ENCODE results near the gene MAML1.

MAML1 gene

DNA sequence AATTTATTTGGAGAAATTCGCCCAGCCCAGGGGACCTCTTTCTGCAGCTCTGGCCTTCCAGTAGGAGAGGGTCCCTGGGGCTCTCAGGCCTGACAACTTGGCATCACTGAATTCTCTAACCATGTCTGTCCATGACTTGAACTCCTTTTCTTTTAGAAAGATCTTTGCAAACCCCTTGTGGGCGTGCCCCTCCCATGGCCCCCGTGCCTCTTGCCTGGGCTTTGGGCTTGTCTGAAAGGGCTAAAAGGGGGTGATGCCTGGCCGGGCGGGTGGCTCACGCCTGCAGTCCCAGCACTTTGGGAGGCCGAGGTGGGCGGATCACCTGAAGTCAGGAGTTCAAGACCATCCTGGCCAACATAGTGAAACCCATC, 84.8 kb downstream of the MAML1 start:
- H3K4me3 ChIP-seq (ENCODE audit: control insufficient read depth, low read depth, low read length) = peak overlapping the region; percentile 29
- TF ChIP-seq, protein P1, sequence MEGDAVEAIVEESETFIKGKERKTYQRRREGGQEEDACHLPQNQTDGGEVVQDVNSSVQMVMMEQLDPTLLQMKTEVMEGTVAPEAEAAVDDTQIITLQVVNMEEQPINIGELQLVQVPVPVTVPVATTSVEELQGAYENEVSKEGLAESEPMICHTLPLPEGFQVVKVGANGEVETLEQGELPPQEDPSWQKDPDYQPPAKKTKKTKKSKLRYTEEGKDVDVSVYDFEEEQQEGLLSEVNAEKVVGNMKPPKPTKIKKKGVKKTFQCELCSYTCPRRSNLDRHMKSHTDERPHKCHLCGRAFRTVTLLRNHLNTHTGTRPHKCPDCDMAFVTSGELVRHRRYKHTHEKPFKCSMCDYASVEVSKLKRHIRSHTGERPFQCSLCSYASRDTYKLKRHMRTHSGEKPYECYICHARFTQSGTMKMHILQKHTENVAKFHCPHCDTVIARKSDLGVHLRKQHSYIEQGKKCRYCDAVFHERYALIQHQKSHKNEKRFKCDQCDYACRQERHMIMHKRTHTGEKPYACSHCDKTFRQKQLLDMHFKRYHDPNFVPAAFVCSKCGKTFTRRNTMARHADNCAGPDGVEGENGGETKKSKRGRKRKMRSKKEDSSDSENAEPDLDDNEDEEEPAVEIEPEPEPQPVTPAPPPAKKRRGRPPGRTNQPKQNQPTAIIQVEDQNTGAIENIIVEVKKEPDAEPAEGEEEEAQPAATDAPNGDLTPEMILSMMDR (conservative IDR thresholded peaks at IDR 0.05; ENCODE audit: control insufficient read depth, insufficient read depth, low read depth, low read length) = no peak

DNA sequence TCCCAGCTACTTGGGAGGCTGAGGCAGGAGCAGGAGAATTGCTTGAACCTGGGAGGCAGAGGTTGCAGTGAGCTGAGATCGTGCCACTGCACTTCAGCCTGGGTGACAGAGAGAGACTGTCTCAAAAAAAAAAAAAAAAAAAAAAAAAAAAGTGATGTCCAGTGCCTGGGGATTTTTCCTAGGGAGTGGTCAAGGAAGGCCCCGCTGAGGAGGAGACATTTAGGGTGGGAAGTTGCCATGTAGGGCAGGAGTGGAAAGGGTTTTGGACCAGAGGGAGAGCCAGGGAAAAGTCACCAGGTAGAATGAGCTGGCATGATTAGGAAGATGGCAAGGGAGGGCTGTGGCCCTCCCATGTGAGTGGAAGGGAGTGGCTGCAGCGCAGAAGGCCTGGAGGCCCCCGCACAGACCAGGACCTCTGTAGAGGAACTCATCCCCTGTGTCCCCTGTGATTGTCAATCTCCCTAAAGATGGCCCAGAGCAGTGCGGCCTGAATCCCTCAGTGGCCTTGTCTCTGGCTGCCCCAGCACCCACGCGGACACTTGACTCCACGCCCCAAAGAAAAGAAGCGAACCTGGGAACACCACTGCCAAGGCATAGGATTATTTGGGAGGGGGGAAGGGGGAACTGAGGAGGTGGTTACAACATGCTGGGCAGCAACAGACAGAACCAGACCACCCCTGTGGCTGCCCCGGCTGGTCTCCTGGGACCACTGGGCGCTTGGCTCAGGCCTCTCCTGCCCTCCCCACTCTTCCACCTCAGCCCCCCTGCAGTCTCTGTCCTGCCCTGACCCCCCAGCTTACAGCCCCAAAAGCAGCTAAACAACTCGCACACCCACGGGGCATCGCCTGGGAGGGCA, 85.5 kb downstream of the MAML1 start:
- H3K4me3 ChIP-seq (ENCODE audit: control insufficient read depth, low read depth, low read length) = peak overlapping the region; percentile 5
- TF ChIP-seq, protein P1 (conservative IDR thresholded peaks at IDR 0.05; ENCODE audit: control insufficient read depth, insufficient read depth, low read depth, low read length) = no peak
- no peak for DNase-seq (ENCODE audit: low read depth)

More for the DNA sequence above, 84.8 kb downstream of the MAML1 start:
- no peak for DNase-seq (ENCODE audit: low read depth)

DNA sequence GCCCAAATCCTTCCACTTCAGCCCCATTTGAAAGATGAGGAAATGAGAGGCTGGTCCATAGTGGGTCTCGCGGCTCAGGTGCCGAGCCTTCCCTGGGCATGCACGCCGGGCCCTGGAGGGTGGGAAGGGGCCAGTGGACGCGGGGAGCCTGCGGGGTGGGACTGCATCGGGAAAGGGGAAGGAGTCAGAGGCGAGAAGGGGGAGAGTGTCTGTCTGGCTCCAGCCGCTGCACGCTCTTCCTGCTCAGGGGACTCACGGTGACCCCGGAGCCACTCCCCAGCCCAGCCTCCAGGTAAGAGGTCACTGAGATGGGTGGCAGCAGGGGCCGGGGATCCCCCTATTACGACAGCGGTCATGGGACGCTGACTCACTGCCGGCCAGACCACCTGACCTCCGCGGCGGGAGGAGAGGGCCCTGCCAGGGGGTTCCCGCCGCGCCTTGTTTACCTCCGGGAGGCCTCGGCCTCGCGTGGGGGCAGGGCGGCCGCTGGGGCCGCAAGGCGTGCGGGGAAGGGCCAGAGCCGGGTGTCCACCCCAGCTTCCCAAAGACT, 86.2 kb downstream of the MAML1 start:
- peak; percentile 94 for DNase-seq (ENCODE audit: low read depth)
- H3K4me3 ChIP-seq (ENCODE audit: control insufficient read depth, low read depth, low read length) = peak overlapping the region; percentile 5

DNA sequence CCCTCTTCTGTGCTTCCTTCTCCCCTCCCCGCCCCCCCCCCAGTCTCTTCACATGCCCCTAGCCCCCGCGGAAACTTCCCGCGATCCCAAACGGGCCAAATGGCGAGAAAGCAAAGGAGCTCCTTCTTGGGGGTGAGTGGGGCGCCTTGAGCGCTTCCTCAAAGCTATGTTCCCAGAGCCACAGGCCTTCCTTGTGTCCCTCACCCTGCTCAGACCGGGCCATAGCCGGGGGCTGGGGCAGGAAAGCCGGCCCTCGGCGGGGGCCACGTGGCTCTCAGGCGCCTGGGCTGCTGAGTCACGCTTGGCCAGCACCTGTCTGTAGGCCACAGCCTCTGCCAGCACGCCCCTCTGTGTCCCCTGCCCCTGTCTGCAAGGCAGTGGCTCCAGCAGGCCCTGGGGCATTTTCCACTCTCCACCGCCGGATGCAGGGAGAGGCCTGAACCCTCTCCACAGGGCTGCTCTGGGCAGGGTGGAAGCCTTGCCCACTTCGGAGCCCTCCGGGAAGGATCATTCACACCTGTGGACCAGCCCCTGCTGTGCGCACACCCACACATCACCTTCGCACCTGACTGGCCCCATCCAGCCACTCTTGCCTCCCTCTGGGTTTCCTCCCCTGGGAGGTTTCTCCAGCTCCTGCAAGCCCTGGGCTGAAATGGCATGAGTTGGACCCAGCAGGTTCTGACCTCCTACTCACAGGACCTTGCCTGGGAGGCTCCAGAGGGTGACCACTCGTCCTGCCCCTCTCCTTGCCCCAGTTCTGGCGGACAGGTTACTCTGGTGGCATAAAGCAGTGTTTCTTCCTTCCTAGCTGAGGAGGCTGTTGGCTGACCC, 86.9 kb downstream of the MAML1 start:
- peak; percentile 70 for DNase-seq (ENCODE audit: low read depth)
- TF ChIP-seq, protein P1 (conservative IDR thresholded peaks at IDR 0.05; ENCODE audit: control insufficient read depth, insufficient read depth, low read depth, low read length) = no peak
- no peak overlapping the region for H3K4me3 ChIP-seq (ENCODE audit: control insufficient read depth, low read depth, low read length)

More for the DNA sequence above, 86.2 kb downstream of the MAML1 start:
- TF ChIP-seq, protein P1 (conservative IDR thresholded peaks at IDR 0.05; ENCODE audit: control insufficient read depth, insufficient read depth, low read depth, low read length) = no peak

DNA sequence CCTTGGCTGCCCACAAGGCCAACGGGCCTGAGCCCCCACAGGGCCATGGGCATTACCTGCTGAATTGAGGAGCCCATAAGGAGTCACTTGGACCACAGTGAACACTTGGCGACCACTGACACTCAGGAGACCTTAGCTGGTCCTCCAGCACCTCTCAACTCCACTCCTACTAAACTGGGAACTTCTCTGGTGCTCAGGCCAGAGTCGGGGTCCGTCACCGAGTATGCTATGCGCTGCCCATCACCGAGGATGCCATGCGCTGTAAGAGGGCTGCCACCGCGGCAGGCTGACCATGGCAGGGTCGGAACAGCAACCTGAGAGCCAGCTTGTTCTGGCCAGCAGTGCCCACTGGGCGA, 87.5 kb downstream of the MAML1 start:
- H3K4me3 ChIP-seq (ENCODE audit: control insufficient read depth, low read depth, low read length) = peak overlapping the region; percentile 72
- TF ChIP-seq, protein P1 (conservative IDR thresholded peaks at IDR 0.05; ENCODE audit: control insufficient read depth, insufficient read depth, low read depth, low read length) = no peak
- DNase-seq (ENCODE audit: low read depth) = no peak

DNA sequence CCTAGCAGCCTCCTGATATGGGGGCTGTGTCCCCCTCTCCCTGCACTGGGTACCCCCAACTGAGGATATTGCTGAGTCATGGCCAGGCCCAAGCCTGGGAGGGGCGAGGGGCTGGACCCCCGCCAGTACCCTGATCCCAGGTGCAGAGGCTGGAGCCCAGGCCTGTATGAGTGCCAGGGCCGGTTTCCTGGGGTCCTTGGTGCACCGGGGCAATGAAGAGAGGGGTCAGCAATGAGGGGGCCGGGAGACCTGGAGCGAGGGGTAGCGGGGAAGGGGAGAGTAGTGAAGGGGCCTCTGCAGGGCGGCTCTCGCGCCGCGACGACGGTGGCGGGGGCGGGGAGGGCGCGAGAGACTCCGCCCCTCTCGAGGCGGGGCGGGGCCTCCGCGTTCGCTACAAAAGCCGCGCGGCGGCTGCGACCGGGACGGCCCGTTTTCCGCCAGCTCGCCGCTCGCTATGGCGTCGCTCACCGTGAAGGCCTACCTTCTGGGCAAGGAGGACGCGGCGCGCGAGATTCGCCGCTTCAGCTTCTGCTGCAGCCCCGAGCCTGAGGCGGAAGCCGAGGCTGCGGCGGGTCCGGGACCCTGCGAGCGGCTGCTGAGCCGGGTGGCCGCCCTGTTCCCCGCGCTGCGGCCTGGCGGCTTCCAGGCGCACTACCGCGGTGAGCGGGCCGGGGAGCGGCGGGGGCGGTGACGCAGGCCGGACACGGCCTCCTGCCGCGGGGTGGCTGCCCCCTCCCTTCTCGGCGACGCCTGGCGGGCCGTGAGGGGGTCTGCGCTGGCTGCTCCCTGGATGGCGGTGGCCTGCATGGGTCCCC, 88.1 kb downstream of the MAML1 start, which contains the start of gene SQSTM1:
SQSTM1 (plus strand) TSS at position 423 of the 815 bp plus-strand sequence; CDS start at position 455, 32 bp downstream.
- H3K4me3 ChIP-seq (ENCODE audit: control insufficient read depth, low read depth, low read length) = peak within 1 kb of the TSS; percentile 72
- peak; percentile 70 for DNase-seq (ENCODE audit: low read depth)
- TF ChIP-seq, protein P1 (conservative IDR thresholded peaks at IDR 0.05; ENCODE audit: control insufficient read depth, insufficient read depth, low read depth, low read length) = no peak

All from fibroblast of mammary gland (primary cell).